PC-3 (cell line): ENCODE results near the gene TPSG1. TPM values are rescaled to one million over a fixed set of nuclear protein-coding genes. Genes with fewer than 3 reads are reported as not detected.

ENCODE experiments used
- ATAC-seq: fragments of 200-7000 bp; cut with Tn5 transposase; 2 replicates; pipeline ENCODE4 v1.9.1; 2020; ENCODE audit warnings: mild to moderate bottlenecking, moderate library complexity
- BruUV-seq: library from RNA; stranded (reverse); fragments of 400-500 nt; replicated peaks from 2 replicates; lab custom pipeline; 2021; lab: Mats Ljungman, UMichigan
- CTCF ChIA-PET: fragments of 300-600 bp; sonication (Branson Sonifier 250); formaldehyde crosslinking; loops from one replicate; lab custom pipeline; 2022; ENCODE audit warnings: antibody characterized with exemption; lab: Charles Lee
- POLR2A ChIA-PET: fragments of 300-600 bp; sonication (Branson Sonifier 250); formaldehyde crosslinking; loops from one replicate; lab custom pipeline; 2022; ENCODE audit warnings: antibody characterized with exemption; ENCODE audit not compliant: unreplicated experiment; lab: Charles Lee
- DNase-seq: peaks from one replicate; pipeline ENCODE4 v3.0.0-alpha.2; 2015
- H2AFZ ChIP-seq: fragments of 300-600 bp; sonication (generic); 2 replicates; pipeline ENCODE4 v1.6.0; 2016; ENCODE audit warnings: antibody characterized with exemption, low read length
- H3F3A ChIP-seq: fragments of 300-600 bp; sonication (generic); one replicate; pipeline ENCODE4 v1.6.0; 2017; ENCODE audit warnings: antibody characterized with exemption, low read length, control low read depth, mild to moderate bottlenecking; ENCODE audit not compliant: unreplicated experiment
- H3K27ac ChIP-seq: fragments of 300-600 bp; sonication (generic); 2 replicates; pipeline ENCODE4 v1.5.1; 2016; ENCODE audit warnings: mild to moderate bottlenecking, low read length
- H3K27me3 ChIP-seq: fragments of 300-600 bp; sonication (generic); 2 replicates; pipeline ENCODE4 v1.6.1; 2016; ENCODE audit warnings: low read length, mixed read lengths
- H3K36me3 ChIP-seq: fragments of 300-600 bp; sonication (generic); 2 replicates; pipeline ENCODE4 v1.6.1; 2016; ENCODE audit warnings: low read depth, mixed run types, low read length, mixed read lengths
- H3K4me1 ChIP-seq: fragments of 300-600 bp; sonication (generic); 2 replicates; pipeline ENCODE4 v1.5.1; 2016; ENCODE audit warnings: low read length; ENCODE audit not compliant: insufficient read depth
- H3K4me2 ChIP-seq: fragments of 300-600 bp; sonication (generic); 2 replicates; pipeline ENCODE4 v1.6.0; 2016; ENCODE audit warnings: low read length
- H3K4me3 ChIP-seq: fragments of 300-600 bp; sonication (generic); 2 replicates; pipeline ENCODE4 v1.5.1; 2016; ENCODE audit warnings: mild to moderate bottlenecking, low read length, mixed read lengths
- H3K79me2 ChIP-seq: fragments of 300-600 bp; sonication (generic); 2 replicates; pipeline ENCODE4 v1.6.1; 2017; ENCODE audit warnings: low read length, mixed read lengths
- H3K9ac ChIP-seq: fragments of 300-600 bp; sonication (generic); 2 replicates; pipeline ENCODE4 v1.6.0; 2016; ENCODE audit warnings: mild to moderate bottlenecking, low read length
- H3K9me2 ChIP-seq: fragments of 300-600 bp; sonication (generic); replicated peaks from 2 replicates; pipeline ENCODE4 v1.6.1; 2016; ENCODE audit warnings: mixed run types, low read length, mixed read lengths
- H3K9me3 ChIP-seq: fragments of 300-600 bp; sonication (generic); 2 replicates; pipeline ENCODE4 v1.6.1; 2016; ENCODE audit warnings: low read length, mixed read lengths
- H4K20me1 ChIP-seq: fragments of 300-600 bp; sonication (generic); 2 replicates; pipeline ENCODE4 v1.6.1; 2016; ENCODE audit warnings: low read length, mixed read lengths
- EZH2 ChIP-seq: fragments of 300-600 bp; sonication (generic); IDR thresholded peaks from one replicate; pipeline ENCODE4 v1.6.1; 2017; ENCODE audit warnings: antibody characterized with exemption, mild to moderate bottlenecking, low read length; ENCODE audit not compliant: unreplicated experiment
- EZH2phosphoT487 ChIP-seq: fragments of 300-600 bp; sonication (generic); IDR thresholded peaks from 2 replicates; pipeline ENCODE4 v1.6.1; 2018; ENCODE audit warnings: mild to moderate bottlenecking, antibody characterized with exemption, low read length, borderline replicate concordance
- intact Hi-C: fragments of 100-400 bp; cut with micrococcal nuclease; formaldehyde crosslinking; loops from 2 replicates; pipeline ENCODE4 v1.9.0; 2023
- total RNA-seq: library from RNA; depleted of rRNA; stranded (reverse); fragments of >200 nt; gene quantifications from 2 replicates; pipeline ENCODE4 v1.2.3, GENCODE V29; 2014
- TF ChIP-seq, protein P1 (sequence below): fragments of 300-600 bp; sonication (generic); conservative IDR thresholded peaks from 2 replicates; pipeline ENCODE4 v1.5.1; 2017; ENCODE audit warnings: antibody characterized with exemption, low read depth, mild to moderate bottlenecking, low read length

The TPSG1 gene
- total RNA-seq, 1 experiment from 2014 or later: not detected

DNA sequence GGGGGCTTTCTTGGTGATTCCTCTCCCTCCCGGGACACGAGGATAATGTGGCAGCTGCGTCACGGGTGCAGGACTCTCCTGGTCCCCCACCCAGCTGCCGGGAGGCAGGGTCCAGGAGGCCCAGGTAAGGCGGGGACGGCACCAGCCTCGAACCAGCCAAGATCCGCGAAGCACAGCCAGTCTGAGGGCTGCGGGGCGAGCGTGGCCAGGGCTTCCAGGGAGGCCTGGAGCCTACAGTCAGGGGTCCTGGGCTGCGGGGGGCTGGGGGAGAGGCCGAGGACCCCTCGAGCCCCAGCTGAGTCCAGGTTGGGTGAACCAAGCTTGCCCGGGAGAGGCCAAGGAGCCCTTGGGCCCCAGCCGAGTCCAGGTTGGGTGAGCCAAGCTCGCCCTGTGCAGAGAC is 40.8 kb upstream of the TPSG1 start:
- no peaks in the 10 kb centered on the region for H3K9me3 ChIP-seq
- H3K27me3 ChIP-seq: peaks cover 13% of the 10 kb centered on the region
- no peak overlapping the region for H2AFZ ChIP-seq
- H3K4me2 ChIP-seq: no peak overlapping the region
- H3F3A ChIP-seq: no peaks in the 10 kb centered on the region
- ATAC-seq: no peak
- H3K9me2 ChIP-seq: no peaks in the 10 kb centered on the region
- H3K36me3 ChIP-seq: no peaks in the 10 kb centered on the region
- H4K20me1 ChIP-seq: no peaks in the 10 kb centered on the region
- no peak overlapping the region for H3K9ac ChIP-seq
- H3K27ac ChIP-seq: no peak overlapping the region
- H3K79me2 ChIP-seq: no peaks in the 10 kb centered on the region
- ChIA-PET POLR2A (no interaction called here), CTCF (no interaction called here)
- intact Hi-C loops: no loop called here
- no peak for TF ChIP-seq EZH2
- TF ChIP-seq, protein P1, sequence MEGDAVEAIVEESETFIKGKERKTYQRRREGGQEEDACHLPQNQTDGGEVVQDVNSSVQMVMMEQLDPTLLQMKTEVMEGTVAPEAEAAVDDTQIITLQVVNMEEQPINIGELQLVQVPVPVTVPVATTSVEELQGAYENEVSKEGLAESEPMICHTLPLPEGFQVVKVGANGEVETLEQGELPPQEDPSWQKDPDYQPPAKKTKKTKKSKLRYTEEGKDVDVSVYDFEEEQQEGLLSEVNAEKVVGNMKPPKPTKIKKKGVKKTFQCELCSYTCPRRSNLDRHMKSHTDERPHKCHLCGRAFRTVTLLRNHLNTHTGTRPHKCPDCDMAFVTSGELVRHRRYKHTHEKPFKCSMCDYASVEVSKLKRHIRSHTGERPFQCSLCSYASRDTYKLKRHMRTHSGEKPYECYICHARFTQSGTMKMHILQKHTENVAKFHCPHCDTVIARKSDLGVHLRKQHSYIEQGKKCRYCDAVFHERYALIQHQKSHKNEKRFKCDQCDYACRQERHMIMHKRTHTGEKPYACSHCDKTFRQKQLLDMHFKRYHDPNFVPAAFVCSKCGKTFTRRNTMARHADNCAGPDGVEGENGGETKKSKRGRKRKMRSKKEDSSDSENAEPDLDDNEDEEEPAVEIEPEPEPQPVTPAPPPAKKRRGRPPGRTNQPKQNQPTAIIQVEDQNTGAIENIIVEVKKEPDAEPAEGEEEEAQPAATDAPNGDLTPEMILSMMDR: no peak
- no peak for TF ChIP-seq EZH2phosphoT487
- no peak for DNase-seq
- H3K4me3 ChIP-seq: no peak overlapping the region
- H3K4me1 ChIP-seq: no peaks in the 10 kb centered on the region; the same call in 1 of the 2 replicates
- no TSS peak for BruUV-seq

DNA sequence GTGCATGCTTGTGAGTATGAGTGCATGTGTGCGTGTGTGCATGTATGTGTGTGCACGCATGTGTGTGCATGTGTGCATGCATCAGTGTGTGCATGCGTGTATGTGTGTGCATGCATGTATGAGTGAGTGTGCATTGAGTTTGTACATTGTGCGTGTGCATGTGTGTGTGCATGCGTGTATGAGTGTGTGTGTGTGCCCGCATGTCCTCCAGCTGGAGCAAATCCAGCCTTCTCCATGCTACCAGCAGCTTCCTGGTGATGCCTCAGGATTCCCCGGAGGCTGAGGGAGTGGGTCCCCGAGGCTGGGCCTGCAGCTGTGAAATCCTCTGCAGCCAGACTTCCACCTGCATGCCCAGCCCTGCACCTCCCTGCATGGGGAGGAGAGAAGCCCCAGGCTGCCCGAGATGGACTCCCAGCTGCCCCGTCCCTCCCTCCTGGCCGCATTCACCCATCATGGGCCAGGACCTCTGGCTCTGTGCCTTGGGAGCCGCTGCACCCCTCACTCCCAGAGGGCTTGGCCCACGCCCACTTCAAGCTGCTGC is 40.1 kb upstream of the TPSG1 start:
- H3K27ac ChIP-seq: no peak overlapping the region
- intact Hi-C loops: no loop called here
- ATAC-seq (no peak), DNase-seq (no peak)
- TF ChIP-seq EZH2: no peak
- no peak for TF ChIP-seq EZH2phosphoT487
- TF ChIP-seq, protein P1: no peak
- POLR2A ChIA-PET: no interaction called here
- no peak overlapping the region for H2AFZ ChIP-seq
- CTCF ChIA-PET: no interaction called here
- H3K36me3 ChIP-seq: no peaks in the 10 kb centered on the region
- peaks cover 19% of the 10 kb centered on the region for H3K27me3 ChIP-seq
- H3K79me2 ChIP-seq: no peaks in the 10 kb centered on the region
- no peak overlapping the region for H3K9ac ChIP-seq
- H3K4me1 ChIP-seq: no peaks in the 10 kb centered on the region; the same call in 1 of the 2 replicates
- H4K20me1 ChIP-seq: no peaks in the 10 kb centered on the region
- H3K4me3 ChIP-seq: no peak overlapping the region
- H3F3A ChIP-seq: no peaks in the 10 kb centered on the region
- H3K9me2 ChIP-seq: no peaks in the 10 kb centered on the region
- H3K9me3 ChIP-seq: no peaks in the 10 kb centered on the region
- BruUV-seq: no TSS peak
- no peak overlapping the region for H3K4me2 ChIP-seq

DNA sequence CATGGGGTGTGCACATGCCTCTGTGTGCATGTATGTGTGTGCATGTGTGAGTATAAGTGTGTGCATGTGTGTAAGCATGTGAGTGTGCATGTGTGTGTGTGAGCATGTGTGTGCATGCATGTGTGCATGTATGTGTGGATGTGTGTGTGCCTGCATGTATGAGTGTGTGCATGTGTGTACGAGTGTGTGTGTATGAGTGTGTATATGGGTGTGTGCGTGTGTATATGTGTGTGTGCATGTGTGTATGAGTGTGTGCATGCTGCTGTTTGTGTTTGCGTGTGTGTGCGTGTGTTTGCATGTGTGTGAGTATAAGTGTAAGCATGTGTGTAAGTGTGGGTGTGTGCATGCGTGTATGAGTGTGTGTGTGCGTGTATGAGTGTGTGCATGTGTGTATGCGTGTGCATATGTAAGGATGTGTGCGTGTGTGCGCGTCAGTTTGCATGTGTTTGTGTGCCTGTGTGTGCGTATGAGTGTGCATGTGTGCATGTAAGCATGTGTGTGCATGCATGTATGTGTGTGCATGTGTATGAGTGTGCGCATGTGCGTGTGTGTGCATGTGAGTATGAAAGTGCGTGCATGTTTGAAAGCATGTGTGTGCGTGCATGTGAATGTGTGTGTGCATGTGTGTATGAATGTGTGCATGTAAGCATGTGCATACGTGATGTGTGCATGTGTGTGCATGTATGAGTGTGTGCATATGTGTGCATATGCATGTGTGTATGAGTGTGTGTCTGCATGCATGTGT is 39.4 kb upstream of the TPSG1 start:
- CTCF ChIA-PET: no interaction called here

More for the DNA sequence above, 39.4 kb upstream of the TPSG1 start:
- ATAC-seq: no peak
- TF ChIP-seq, protein P1: no peak
- no peak for TF ChIP-seq EZH2phosphoT487
- no peak for TF ChIP-seq EZH2
- intact Hi-C loops: no loop called here
- H3K4me2 ChIP-seq: no peak overlapping the region
- no peaks in the 10 kb centered on the region for H4K20me1 ChIP-seq
- H3K27me3 ChIP-seq: peaks cover 26% of the 10 kb centered on the region
- no peaks in the 10 kb centered on the region for H3F3A ChIP-seq
- H3K4me1 ChIP-seq: no peaks in the 10 kb centered on the region; the same call in 1 of the 2 replicates
- no peaks in the 10 kb centered on the region for H3K9me2 ChIP-seq
- no TSS peak for BruUV-seq
- no peak overlapping the region for H3K9ac ChIP-seq
- H3K79me2 ChIP-seq: no peaks in the 10 kb centered on the region
- POLR2A ChIA-PET: no interaction called here
- no peaks in the 10 kb centered on the region for H3K36me3 ChIP-seq
- DNase-seq: no peak
- H3K4me3 ChIP-seq: no peak overlapping the region
- no peak overlapping the region for H3K27ac ChIP-seq
- H3K9me3 ChIP-seq: no peaks in the 10 kb centered on the region
- no peak overlapping the region for H2AFZ ChIP-seq
